ENCODE data around the gene WDR47.

WDR47 gene

DNA sequence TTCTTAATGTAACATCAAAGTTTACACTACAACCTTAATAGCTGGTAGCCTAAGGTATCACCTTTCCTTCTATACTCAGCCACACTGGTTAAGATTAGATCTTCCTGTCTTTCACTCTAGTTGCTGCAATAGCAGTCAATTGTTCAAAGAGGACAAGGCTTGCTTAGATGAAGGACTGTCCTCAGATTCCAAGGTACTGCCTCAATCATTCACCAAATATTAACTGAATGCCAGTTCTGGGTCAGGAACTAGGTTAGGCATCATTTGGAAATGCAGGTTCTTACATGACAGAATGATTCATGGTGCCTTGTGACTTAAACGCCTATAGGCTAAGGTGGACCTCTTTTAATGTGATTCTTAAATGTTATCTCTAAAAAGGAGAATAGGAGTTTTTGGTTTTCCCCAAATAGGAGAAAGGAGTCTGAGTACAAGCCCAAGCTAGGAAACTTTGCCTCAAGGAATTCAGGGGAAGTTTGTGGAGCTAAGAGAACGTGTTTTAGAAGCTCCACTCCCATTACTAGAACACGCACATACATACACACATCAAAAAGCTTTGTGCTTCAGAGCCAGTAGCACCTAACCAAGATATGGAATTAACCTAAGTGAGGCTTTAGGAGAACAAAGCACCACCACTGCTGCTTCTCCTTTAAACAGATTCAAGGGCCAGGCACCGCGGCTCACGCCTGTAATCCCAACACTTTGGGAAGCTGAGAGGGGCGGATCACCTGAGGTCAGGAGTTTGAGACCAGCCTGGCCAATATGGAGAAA lies 8.5 kb upstream of the WDR47 start (continued):
- TF ChIP-seq GLIS3 (CRISPR knock-in tag; IDR thresholded peaks at IDR 0.05), result no peak

DNA sequence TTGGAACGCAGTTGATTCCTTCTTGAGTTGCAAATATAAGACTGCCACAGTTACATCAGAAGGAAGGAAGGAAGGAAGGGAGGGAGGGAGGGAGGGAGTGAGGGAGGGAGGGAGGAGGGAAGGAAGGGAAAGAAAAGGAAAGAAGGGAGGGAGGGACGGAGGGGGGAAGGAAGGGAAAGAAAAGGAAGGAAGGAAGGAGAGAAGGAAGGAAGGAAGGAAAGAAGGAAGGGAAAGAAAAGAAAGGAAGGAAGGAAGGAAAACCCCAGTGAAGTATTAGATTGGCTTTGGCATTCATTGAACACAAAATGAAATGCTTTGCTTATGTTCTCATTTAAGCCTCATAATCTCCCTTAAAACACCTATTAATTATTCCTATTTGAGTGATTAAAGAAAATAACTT lies 6.4 kb upstream of the WDR47 start:
- no peak for TF ChIP-seq PATZ1 (CRISPR knock-in tag; IDR thresholded peaks at IDR 0.05; ENCODE audit: borderline replicate concordance)
- TF ChIP-seq PPARA (CRISPR knock-in tag; IDR thresholded peaks at IDR 0.05; ENCODE audit: borderline replicate concordance), result no peak
- TF ChIP-seq TOX (CRISPR knock-in tag; IDR thresholded peaks at IDR 0.05; ENCODE audit: borderline replicate concordance), result no peak
- no peak for TF ChIP-seq ISL1 (CRISPR knock-in tag; IDR thresholded peaks at IDR 0.05)
- no peak for TF ChIP-seq ZNF70 (CRISPR knock-in tag; IDR thresholded peaks at IDR 0.05)
- no peak for TF ChIP-seq RARB (CRISPR knock-in tag; IDR thresholded peaks at IDR 0.05)
- ATAC-seq, result no peak

DNA sequence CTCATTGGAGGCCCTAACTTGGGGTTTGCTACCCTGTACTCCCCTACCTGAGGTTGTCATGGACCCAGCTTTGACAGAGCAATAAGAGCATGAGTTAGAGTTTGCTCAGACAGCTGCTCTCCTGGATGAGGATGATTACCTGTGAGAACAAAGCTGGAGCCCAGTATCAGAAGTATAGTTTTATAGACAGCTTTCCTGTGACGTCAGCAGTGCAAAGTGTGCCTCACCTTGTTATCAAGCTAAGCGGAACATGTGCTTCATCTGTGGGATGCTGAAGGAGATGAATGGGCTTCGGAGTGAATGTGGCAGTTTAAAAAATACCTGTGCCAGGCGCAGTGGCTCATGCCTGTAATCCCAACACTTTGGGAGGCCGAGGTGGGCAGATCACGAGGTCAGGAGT lies 5.4 kb upstream of the WDR47 start:
- no peak for ATAC-seq
- no peak for TF ChIP-seq OSR1 (CRISPR knock-in tag; IDR thresholded peaks at IDR 0.05)
- no peak for TF ChIP-seq ARNTL (CRISPR knock-in tag; IDR thresholded peaks at IDR 0.05; ENCODE audit: borderline replicate concordance, low read depth)
- TF ChIP-seq TCF4 (CRISPR knock-in tag; IDR thresholded peaks at IDR 0.05; ENCODE audit: borderline replicate concordance), result no peak
- TF ChIP-seq PPARA (CRISPR knock-in tag; IDR thresholded peaks at IDR 0.05; ENCODE audit: borderline replicate concordance), result no peak
- no peak for TF ChIP-seq CSDC2 (CRISPR knock-in tag; IDR thresholded peaks at IDR 0.05)
- TF ChIP-seq ZFP3 (CRISPR knock-in tag; IDR thresholded peaks at IDR 0.05), result no peak
- no peak for TF ChIP-seq TOX (CRISPR knock-in tag; IDR thresholded peaks at IDR 0.05; ENCODE audit: borderline replicate concordance)
- TF ChIP-seq RARB (CRISPR knock-in tag; IDR thresholded peaks at IDR 0.05), result no peak
- TF ChIP-seq POU6F1 (CRISPR knock-in tag; IDR thresholded peaks at IDR 0.05; ENCODE audit: borderline replicate concordance, low read depth), result no peak
- TF ChIP-seq ISL1 (CRISPR knock-in tag; IDR thresholded peaks at IDR 0.05), result no peak
- TF ChIP-seq GLIS3 (CRISPR knock-in tag; IDR thresholded peaks at IDR 0.05), result no peak
- TF ChIP-seq ZNF565 (CRISPR knock-in tag; conservative IDR thresholded peaks at IDR 0.05; ENCODE audit: low read depth), result no peak
- TF ChIP-seq, protein P1, sequence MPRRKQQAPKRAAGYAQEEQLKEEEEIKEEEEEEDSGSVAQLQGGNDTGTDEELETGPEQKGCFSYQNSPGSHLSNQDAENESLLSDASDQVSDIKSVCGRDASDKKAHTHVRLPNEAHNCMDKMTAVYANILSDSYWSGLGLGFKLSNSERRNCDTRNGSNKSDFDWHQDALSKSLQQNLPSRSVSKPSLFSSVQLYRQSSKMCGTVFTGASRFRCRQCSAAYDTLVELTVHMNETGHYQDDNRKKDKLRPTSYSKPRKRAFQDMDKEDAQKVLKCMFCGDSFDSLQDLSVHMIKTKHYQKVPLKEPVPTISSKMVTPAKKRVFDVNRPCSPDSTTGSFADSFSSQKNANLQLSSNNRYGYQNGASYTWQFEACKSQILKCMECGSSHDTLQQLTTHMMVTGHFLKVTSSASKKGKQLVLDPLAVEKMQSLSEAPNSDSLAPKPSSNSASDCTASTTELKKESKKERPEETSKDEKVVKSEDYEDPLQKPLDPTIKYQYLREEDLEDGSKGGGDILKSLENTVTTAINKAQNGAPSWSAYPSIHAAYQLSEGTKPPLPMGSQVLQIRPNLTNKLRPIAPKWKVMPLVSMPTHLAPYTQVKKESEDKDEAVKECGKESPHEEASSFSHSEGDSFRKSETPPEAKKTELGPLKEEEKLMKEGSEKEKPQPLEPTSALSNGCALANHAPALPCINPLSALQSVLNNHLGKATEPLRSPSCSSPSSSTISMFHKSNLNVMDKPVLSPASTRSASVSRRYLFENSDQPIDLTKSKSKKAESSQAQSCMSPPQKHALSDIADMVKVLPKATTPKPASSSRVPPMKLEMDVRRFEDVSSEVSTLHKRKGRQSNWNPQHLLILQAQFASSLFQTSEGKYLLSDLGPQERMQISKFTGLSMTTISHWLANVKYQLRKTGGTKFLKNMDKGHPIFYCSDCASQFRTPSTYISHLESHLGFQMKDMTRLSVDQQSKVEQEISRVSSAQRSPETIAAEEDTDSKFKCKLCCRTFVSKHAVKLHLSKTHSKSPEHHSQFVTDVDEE (CRISPR knock-in tag; IDR thresholded peaks at IDR 0.05), result no peak

DNA sequence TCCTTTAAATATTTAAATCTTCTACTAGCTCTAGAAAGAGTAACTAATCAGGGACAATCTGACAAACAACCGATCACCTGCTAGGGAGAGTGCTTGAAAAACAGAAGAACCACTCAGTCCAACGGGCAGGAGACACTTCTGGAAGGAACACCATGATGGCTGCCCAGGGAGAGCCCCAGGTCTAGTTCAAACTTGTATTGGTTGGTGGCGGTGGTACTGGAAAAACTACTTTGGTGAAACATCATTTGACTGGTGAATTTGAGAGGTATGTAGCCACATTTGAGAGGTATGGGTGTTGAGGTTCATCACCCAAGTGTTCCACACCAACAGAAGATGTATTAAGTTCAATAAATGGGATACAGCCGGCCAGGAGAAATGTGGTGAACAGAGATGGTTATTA lies 4.8 kb upstream of the WDR47 start:
- no peak for TF ChIP-seq OSR1 (CRISPR knock-in tag; IDR thresholded peaks at IDR 0.05)
- TF ChIP-seq SNAI2 (CRISPR knock-in tag; IDR thresholded peaks at IDR 0.05), result no peak
- TF ChIP-seq ZNF8 (CRISPR knock-in tag; IDR thresholded peaks at IDR 0.05), result no peak
- TF ChIP-seq PPARA (CRISPR knock-in tag; IDR thresholded peaks at IDR 0.05; ENCODE audit: borderline replicate concordance), result no peak
- TF ChIP-seq, protein P1 (CRISPR knock-in tag; IDR thresholded peaks at IDR 0.05), result no peak
- TF ChIP-seq PATZ1 (CRISPR knock-in tag; IDR thresholded peaks at IDR 0.05; ENCODE audit: borderline replicate concordance), result no peak
- TF ChIP-seq, protein P2, sequence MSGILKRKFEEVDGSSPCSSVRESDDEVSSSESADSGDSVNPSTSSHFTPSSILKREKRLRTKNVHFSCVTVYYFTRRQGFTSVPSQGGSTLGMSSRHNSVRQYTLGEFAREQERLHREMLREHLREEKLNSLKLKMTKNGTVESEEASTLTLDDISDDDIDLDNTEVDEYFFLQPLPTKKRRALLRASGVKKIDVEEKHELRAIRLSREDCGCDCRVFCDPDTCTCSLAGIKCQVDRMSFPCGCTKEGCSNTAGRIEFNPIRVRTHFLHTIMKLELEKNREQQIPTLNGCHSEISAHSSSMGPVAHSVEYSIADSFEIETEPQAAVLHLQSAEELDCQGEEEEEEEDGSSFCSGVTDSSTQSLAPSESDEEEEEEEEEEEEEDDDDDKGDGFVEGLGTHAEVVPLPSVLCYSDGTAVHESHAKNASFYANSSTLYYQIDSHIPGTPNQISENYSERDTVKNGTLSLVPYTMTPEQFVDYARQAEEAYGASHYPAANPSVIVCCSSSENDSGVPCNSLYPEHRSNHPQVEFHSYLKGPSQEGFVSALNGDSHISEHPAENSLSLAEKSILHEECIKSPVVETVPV (CRISPR knock-in tag; IDR thresholded peaks at IDR 0.05), result no peak
- TF ChIP-seq TCF4 (CRISPR knock-in tag; IDR thresholded peaks at IDR 0.05; ENCODE audit: borderline replicate concordance), result no peak
- TF ChIP-seq ZFP3 (CRISPR knock-in tag; IDR thresholded peaks at IDR 0.05), result no peak
- TF ChIP-seq ARNTL (CRISPR knock-in tag; IDR thresholded peaks at IDR 0.05; ENCODE audit: borderline replicate concordance, low read depth), result no peak
- no peak for TF ChIP-seq ZC3H10 (CRISPR knock-in tag; IDR thresholded peaks at IDR 0.05)
- no peak for TF ChIP-seq GLIS3 (CRISPR knock-in tag; IDR thresholded peaks at IDR 0.05)
- TF ChIP-seq ZNF565 (CRISPR knock-in tag; conservative IDR thresholded peaks at IDR 0.05; ENCODE audit: low read depth), result no peak
- no peak for TF ChIP-seq RARB (CRISPR knock-in tag; IDR thresholded peaks at IDR 0.05)
- TF ChIP-seq ISL1 (CRISPR knock-in tag; IDR thresholded peaks at IDR 0.05), result no peak
- ATAC-seq, result no peak
